DND-41 (cell line): ENCODE measurements around the gene ZNF668.

Experiments
- CTCF ChIP-seq: IDR thresholded peaks from 2 replicates; pipeline ENCODE4 v1.5.1; 2012; ENCODE audit warnings: borderline replicate concordance, low read length, moderate library complexity, mild to moderate bottlenecking; ENCODE audit not compliant: poor library complexity, severe bottlenecking; ENCODE audit errors: extremely low read depth
- EZH2 ChIP-seq: IDR thresholded peaks from 3 replicates; pipeline ENCODE4 v1.6.1; 2012; ENCODE audit warnings: borderline replicate concordance, low read depth, mild to moderate bottlenecking, moderate library complexity, low read length, inconsistent platforms; ENCODE audit not compliant: severe bottlenecking

- TF ChIP-seq CTCF: no peak
- TF ChIP-seq EZH2: no peak
These were observed 4.7 kb upstream of the ZNF668 start for GRCh38 chr16:31078597-31079341.
